A673 (cell line): Measurements from ENCODE around the gene UBE3A.

Experiments used
- EZH2 ChIP-seq: fragments of 200-600 bp; sonication (generic); IDR thresholded peaks from 2 replicates; pipeline ENCODE4 v1.6.1; 2017; ENCODE audit warnings: borderline replicate concordance, low read depth, mild to moderate bottlenecking, mixed read lengths, antibody characterized with exemption, low read length; ENCODE audit not compliant: poor library complexity, severe bottlenecking
- TF ChIP-seq, protein P1 (sequence below): fragments of 300-800, 200-600 bp; sonication (generic); conservative IDR thresholded peaks from 2 replicates; pipeline ENCODE4 v1.5.1; 2017; ENCODE audit warnings: low read depth, mild to moderate bottlenecking, antibody characterized with exemption, low read length, moderate library complexity, mixed read lengths

DNA sequence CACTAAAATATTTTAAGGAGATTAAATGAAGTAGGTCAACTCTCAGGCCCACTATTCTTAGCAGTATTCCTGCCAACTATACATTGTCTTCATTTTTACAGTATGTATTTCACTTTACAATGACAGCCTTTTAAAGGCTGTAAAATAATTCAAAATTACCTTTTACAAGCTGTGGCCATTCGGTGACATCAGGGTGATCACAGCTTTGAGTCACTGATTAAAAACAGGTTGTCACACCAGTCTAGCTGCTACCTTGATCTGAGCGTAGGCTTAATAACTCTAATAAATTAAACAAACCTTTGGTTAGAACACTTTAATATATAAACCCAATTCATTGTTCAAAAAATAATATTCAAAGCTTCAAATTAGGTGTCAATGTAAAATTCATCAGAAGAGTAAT is 29.9 kb downstream of the UBE3A start:
- TF ChIP-seq, protein P1, sequence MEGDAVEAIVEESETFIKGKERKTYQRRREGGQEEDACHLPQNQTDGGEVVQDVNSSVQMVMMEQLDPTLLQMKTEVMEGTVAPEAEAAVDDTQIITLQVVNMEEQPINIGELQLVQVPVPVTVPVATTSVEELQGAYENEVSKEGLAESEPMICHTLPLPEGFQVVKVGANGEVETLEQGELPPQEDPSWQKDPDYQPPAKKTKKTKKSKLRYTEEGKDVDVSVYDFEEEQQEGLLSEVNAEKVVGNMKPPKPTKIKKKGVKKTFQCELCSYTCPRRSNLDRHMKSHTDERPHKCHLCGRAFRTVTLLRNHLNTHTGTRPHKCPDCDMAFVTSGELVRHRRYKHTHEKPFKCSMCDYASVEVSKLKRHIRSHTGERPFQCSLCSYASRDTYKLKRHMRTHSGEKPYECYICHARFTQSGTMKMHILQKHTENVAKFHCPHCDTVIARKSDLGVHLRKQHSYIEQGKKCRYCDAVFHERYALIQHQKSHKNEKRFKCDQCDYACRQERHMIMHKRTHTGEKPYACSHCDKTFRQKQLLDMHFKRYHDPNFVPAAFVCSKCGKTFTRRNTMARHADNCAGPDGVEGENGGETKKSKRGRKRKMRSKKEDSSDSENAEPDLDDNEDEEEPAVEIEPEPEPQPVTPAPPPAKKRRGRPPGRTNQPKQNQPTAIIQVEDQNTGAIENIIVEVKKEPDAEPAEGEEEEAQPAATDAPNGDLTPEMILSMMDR: no peak
- TF ChIP-seq EZH2: no peak
